ENCODE measurements around the gene STARD13.

DNA sequence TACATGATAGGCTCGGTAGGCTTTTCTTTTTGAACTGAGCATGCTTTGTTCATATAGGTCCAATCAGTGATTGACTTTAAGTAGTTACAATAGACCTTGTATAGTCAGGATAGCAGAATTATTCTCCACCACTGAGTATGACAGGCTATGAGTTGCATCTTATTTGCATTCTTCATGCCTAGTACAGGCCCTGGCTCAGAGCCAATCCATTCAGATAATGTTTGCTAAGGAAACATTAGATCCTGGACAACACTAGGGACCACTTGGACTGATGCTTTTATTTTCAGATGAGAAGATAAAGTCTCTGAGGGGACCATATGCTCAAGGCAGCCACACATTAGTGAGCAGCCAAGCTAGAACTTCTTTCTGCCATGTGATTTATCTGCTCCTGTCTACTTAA, 135.4 kb downstream of the STARD13 start:
- TF ChIP-seq CTCF (IDR thresholded peaks at IDR 0.05; ENCODE audit: insufficient read depth, low read length, poor library complexity, severe bottlenecking) (no peak), EZH2phosphoT487 (conservative IDR thresholded peaks at IDR 0.05; ENCODE audit: low read length) (no peak)
